HEK293 (cell line): ENCODE data around the gene BTBD8.
A peak's percentile ranks its signal among the peaks of the same experiment; 100 is the strongest.

Experiments
- GLI2 ChIP-seq: fragments of 450-650 bp; formaldehyde crosslinking; IDR thresholded peaks from 2 replicates; pipeline ENCODE4; 2017; ENCODE audit warnings: missing biosample characterization, missing genetic modification characterization, low read depth, borderline replicate concordance
- HOXD13 ChIP-seq: sonication (generic); formaldehyde crosslinking; IDR thresholded peaks from 2 replicates; pipeline ENCODE4 v1.8.0; 2022; ENCODE audit warnings: missing genetic modification reagents, borderline replicate concordance
- TRIM28 ChIP-seq: IDR thresholded peaks from 2 replicates; pipeline ENCODE4 v1.6.1; 2011; ENCODE audit warnings: low read length, control low read depth, borderline replicate concordance
- ZBTB20 ChIP-seq: fragments of 450-650 bp; formaldehyde crosslinking; IDR thresholded peaks from 2 replicates; pipeline ENCODE4 v1.5.1; 2016; ENCODE audit warnings: missing biosample characterization, missing genetic modification characterization
- ZBTB48 ChIP-seq: fragments of 450-650 bp; formaldehyde crosslinking; IDR thresholded peaks from 2 replicates; pipeline ENCODE4 v1.5.1; 2016; ENCODE audit warnings: missing biosample characterization, missing genetic modification characterization
- ZBTB8A ChIP-seq: fragments of 450-650 bp; formaldehyde crosslinking; IDR thresholded peaks from 2 replicates; pipeline ENCODE4 v1.5.1; 2016; ENCODE audit warnings: missing biosample characterization, missing genetic modification characterization
- ZFHX2 ChIP-seq: fragments of 450-650 bp; formaldehyde crosslinking; conservative IDR thresholded peaks from 2 replicates; pipeline ENCODE4 v1.5.1; 2016; ENCODE audit warnings: missing biosample characterization, missing genetic modification characterization
- ZNF132 ChIP-seq: fragments of 450-650 bp; formaldehyde crosslinking; IDR thresholded peaks from 2 replicates; pipeline ENCODE4 v1.5.1; 2017; ENCODE audit warnings: missing biosample characterization, missing genetic modification characterization, borderline replicate concordance
- ZNF140 ChIP-seq: fragments of 450-650 bp; formaldehyde crosslinking; IDR thresholded peaks from 2 replicates; pipeline ENCODE4 v1.5.1; 2016; ENCODE audit warnings: missing biosample characterization, missing genetic modification characterization
- ZNF146 ChIP-seq: fragments of 450-650 bp; formaldehyde crosslinking; IDR thresholded peaks from 2 replicates; pipeline ENCODE4 v1.5.1; 2016; ENCODE audit warnings: missing biosample characterization, missing genetic modification characterization
- ZNF155 ChIP-seq: fragments of 450-650 bp; formaldehyde crosslinking; IDR thresholded peaks from 2 replicates; pipeline ENCODE4 v1.5.1; 2016; ENCODE audit warnings: missing biosample characterization, missing genetic modification characterization
- ZNF175 ChIP-seq: fragments of 450-650 bp; formaldehyde crosslinking; IDR thresholded peaks from 2 replicates; pipeline ENCODE4 v1.5.1; 2016; ENCODE audit warnings: missing biosample characterization, missing genetic modification characterization
- ZNF202 ChIP-seq: fragments of 450-650 bp; formaldehyde crosslinking; IDR thresholded peaks from 2 replicates; pipeline ENCODE4 v1.5.1; 2016; ENCODE audit warnings: missing biosample characterization, missing genetic modification characterization, borderline replicate concordance
- ZNF366 ChIP-seq: fragments of 450-650 bp; formaldehyde crosslinking; conservative IDR thresholded peaks from 2 replicates; pipeline ENCODE4 v1.5.1; 2016; ENCODE audit warnings: missing biosample characterization, missing genetic modification characterization
- ZNF426 ChIP-seq: fragments of 450-650 bp; formaldehyde crosslinking; IDR thresholded peaks from 2 replicates; pipeline ENCODE4 v1.5.1; 2017; ENCODE audit warnings: missing biosample characterization, missing genetic modification characterization, mild to moderate bottlenecking, inconsistent platforms, moderate library complexity
- ZNF501 ChIP-seq: fragments of 450-650 bp; formaldehyde crosslinking; IDR thresholded peaks from 2 replicates; pipeline ENCODE4 v1.5.1; 2016; ENCODE audit warnings: missing biosample characterization, missing genetic modification characterization
- ZNF558 ChIP-seq: fragments of 450-650 bp; formaldehyde crosslinking; IDR thresholded peaks from 2 replicates; pipeline ENCODE4 v1.5.1; 2016; ENCODE audit warnings: missing biosample characterization, missing genetic modification characterization
- ZNF580 ChIP-seq: fragments of 450-650 bp; formaldehyde crosslinking; IDR thresholded peaks from 2 replicates; pipeline ENCODE4 v1.5.1; 2016; ENCODE audit warnings: missing biosample characterization, missing genetic modification characterization
- ZNF623 ChIP-seq: fragments of 450-650 bp; formaldehyde crosslinking; IDR thresholded peaks from 2 replicates; pipeline ENCODE4 v1.5.1; 2016; ENCODE audit warnings: missing biosample characterization, missing genetic modification characterization
- ZNF629 ChIP-seq: fragments of 450-650 bp; formaldehyde crosslinking; IDR thresholded peaks from 2 replicates; pipeline ENCODE4 v1.5.1; 2017; ENCODE audit warnings: missing biosample characterization, missing genetic modification characterization
- ZNF658 ChIP-seq: fragments of 450-650 bp; formaldehyde crosslinking; IDR thresholded peaks from 2 replicates; pipeline ENCODE4; 2016; ENCODE audit warnings: missing biosample characterization, missing genetic modification characterization
- ZNF670 ChIP-seq: fragments of 450-650 bp; formaldehyde crosslinking; IDR thresholded peaks from 2 replicates; pipeline ENCODE4 v1.5.1; 2016; ENCODE audit warnings: missing biosample characterization, missing genetic modification characterization, low read depth
- ZNF677 ChIP-seq: fragments of 450-650 bp; IDR thresholded peaks from 2 replicates; pipeline ENCODE4 v1.5.0; 2018; ENCODE audit warnings: missing biosample characterization, mild to moderate bottlenecking, missing genetic modification characterization, moderate library complexity
- TF ChIP-seq, protein P1 (sequence below): fragments of 450-650 bp; formaldehyde crosslinking; IDR thresholded peaks from 2 replicates; pipeline ENCODE4 v1.5.1; 2016; ENCODE audit warnings: missing biosample characterization, missing genetic modification characterization
- TF ChIP-seq, protein P2 (sequence below): fragments of 450-650 bp; formaldehyde crosslinking; conservative IDR thresholded peaks from 2 replicates; pipeline ENCODE4 v1.5.1; 2016; ENCODE audit warnings: low read depth, missing biosample characterization, missing genetic modification characterization
- TF ChIP-seq, protein P3 (sequence below): fragments of 450-650 bp; formaldehyde crosslinking; IDR thresholded peaks from 2 replicates; pipeline ENCODE4 v1.5.1; 2017; ENCODE audit warnings: missing biosample characterization, missing genetic modification characterization
- TF ChIP-seq, protein P4 (sequence below): fragments of 450-650 bp; formaldehyde crosslinking; IDR thresholded peaks from 2 replicates; pipeline ENCODE4 v1.5.1; 2017; ENCODE audit warnings: missing biosample characterization, mild to moderate bottlenecking, missing genetic modification characterization, moderate library complexity
- TF ChIP-seq, protein P5 (sequence below): fragments of 450-650 bp; formaldehyde crosslinking; IDR thresholded peaks from 2 replicates; pipeline ENCODE4 v1.5.1; 2017; ENCODE audit warnings: missing biosample characterization, missing genetic modification characterization

The BTBD8 gene

GRCh38 chr1:92076363-92076762 lies 3.8 kb upstream of the BTBD8 start (continued):
- TF ChIP-seq ZNF366 (tag by site-specific recombination) (no peak), ZNF658 (tag by site-specific recombination) (no peak), GLI2 (tag by site-specific recombination) (no peak), HOXD13 (CRISPR knock-in tag) (no peak), ZNF132 (tag by site-specific recombination) (no peak), ZNF580 (tag by site-specific recombination) (no peak), ZNF175 (no peak), ZNF629 (tag by site-specific recombination) (peak; percentile 28; the same call in 1 of the 2 replicates), ZNF501 (tag by site-specific recombination) (0 out of 2 replicates have a peak, but pooled peaks have one; percentile 22), ZNF146 (tag by site-specific recombination) (no peak), ZBTB48 (tag by site-specific recombination) (no peak), ZBTB20 (tag by site-specific recombination) (no peak), ZNF558 (tag by site-specific recombination) (peak; percentile 56; the same call in 1 of the 2 replicates), TRIM28 (no peak), ZNF202 (tag by site-specific recombination) (no peak), ZFHX2 (tag by site-specific recombination) (no peak), ZNF140 (peak; percentile 34; the same call in 1 of the 2 replicates), ZBTB8A (peak; percentile 65), ZNF677 (tag by site-specific recombination) (no peak), ZNF426 (tag by site-specific recombination) (peak; percentile 79), ZNF623 (tag by site-specific recombination) (peak; percentile 76), ZNF155 (tag by site-specific recombination) (no peak), ZNF670 (tag by site-specific recombination) (no peak)
- TF ChIP-seq, protein P1, sequence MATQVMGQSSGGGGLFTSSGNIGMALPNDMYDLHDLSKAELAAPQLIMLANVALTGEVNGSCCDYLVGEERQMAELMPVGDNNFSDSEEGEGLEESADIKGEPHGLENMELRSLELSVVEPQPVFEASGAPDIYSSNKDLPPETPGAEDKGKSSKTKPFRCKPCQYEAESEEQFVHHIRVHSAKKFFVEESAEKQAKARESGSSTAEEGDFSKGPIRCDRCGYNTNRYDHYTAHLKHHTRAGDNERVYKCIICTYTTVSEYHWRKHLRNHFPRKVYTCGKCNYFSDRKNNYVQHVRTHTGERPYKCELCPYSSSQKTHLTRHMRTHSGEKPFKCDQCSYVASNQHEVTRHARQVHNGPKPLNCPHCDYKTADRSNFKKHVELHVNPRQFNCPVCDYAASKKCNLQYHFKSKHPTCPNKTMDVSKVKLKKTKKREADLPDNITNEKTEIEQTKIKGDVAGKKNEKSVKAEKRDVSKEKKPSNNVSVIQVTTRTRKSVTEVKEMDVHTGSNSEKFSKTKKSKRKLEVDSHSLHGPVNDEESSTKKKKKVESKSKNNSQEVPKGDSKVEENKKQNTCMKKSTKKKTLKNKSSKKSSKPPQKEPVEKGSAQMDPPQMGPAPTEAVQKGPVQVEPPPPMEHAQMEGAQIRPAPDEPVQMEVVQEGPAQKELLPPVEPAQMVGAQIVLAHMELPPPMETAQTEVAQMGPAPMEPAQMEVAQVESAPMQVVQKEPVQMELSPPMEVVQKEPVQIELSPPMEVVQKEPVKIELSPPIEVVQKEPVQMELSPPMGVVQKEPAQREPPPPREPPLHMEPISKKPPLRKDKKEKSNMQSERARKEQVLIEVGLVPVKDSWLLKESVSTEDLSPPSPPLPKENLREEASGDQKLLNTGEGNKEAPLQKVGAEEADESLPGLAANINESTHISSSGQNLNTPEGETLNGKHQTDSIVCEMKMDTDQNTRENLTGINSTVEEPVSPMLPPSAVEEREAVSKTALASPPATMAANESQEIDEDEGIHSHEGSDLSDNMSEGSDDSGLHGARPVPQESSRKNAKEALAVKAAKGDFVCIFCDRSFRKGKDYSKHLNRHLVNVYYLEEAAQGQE (tag by site-specific recombination), result peak; percentile 61; the same call in 1 of the 2 replicates
- TF ChIP-seq, protein P2, sequence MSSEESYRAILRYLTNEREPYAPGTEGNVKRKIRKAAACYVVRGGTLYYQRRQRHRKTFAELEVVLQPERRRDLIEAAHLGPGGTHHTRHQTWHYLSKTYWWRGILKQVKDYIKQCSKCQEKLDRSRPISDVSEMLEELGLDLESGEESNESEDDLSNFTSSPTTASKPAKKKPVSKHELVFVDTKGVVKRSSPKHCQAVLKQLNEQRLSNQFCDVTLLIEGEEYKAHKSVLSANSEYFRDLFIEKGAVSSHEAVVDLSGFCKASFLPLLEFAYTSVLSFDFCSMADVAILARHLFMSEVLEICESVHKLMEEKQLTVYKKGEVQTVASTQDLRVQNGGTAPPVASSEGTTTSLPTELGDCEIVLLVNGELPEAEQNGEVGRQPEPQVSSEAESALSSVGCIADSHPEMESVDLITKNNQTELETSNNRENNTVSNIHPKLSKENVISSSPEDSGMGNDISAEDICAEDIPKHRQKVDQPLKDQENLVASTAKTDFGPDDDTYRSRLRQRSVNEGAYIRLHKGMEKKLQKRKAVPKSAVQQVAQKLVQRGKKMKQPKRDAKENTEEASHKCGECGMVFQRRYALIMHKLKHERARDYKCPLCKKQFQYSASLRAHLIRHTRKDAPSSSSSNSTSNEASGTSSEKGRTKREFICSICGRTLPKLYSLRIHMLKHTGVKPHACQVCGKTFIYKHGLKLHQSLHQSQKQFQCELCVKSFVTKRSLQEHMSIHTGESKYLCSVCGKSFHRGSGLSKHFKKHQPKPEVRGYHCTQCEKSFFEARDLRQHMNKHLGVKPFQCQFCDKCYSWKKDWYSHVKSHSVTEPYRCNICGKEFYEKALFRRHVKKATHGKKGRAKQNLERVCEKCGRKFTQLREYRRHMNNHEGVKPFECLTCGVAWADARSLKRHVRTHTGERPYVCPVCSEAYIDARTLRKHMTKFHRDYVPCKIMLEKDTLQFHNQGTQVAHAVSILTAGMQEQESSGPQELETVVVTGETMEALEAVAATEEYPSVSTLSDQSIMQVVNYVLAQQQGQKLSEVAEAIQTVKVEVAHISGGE (tag by site-specific recombination), result peak; percentile 68
- TF ChIP-seq, protein P3, sequence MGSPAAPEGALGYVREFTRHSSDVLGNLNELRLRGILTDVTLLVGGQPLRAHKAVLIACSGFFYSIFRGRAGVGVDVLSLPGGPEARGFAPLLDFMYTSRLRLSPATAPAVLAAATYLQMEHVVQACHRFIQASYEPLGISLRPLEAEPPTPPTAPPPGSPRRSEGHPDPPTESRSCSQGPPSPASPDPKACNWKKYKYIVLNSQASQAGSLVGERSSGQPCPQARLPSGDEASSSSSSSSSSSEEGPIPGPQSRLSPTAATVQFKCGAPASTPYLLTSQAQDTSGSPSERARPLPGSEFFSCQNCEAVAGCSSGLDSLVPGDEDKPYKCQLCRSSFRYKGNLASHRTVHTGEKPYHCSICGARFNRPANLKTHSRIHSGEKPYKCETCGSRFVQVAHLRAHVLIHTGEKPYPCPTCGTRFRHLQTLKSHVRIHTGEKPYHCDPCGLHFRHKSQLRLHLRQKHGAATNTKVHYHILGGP (tag by site-specific recombination), result no peak
- TF ChIP-seq, protein P4, sequence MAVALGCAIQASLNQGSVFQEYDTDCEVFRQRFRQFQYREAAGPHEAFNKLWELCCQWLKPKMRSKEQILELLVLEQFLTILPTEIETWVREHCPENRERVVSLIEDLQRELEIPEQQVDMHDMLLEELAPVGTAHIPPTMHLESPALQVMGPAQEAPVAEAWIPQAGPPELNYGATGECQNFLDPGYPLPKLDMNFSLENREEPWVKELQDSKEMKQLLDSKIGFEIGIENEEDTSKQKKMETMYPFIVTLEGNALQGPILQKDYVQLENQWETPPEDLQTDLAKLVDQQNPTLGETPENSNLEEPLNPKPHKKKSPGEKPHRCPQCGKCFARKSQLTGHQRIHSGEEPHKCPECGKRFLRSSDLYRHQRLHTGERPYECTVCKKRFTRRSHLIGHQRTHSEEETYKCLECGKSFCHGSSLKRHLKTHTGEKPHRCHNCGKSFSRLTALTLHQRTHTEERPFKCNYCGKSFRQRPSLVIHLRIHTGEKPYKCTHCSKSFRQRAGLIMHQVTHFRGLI (tag by site-specific recombination), result no peak
- TF ChIP-seq, protein P5, sequence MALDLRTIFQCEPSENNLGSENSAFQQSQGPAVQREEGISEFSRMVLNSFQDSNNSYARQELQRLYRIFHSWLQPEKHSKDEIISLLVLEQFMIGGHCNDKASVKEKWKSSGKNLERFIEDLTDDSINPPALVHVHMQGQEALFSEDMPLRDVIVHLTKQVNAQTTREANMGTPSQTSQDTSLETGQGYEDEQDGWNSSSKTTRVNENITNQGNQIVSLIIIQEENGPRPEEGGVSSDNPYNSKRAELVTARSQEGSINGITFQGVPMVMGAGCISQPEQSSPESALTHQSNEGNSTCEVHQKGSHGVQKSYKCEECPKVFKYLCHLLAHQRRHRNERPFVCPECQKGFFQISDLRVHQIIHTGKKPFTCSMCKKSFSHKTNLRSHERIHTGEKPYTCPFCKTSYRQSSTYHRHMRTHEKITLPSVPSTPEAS, result no peak
